Measurements from ENCODE around the gene CCDC28B. TPM values are rescaled to one million over a fixed set of nuclear protein-coding genes. Genes with fewer than 3 reads are reported as not detected.

Gene CCDC28B
- total and polyA plus RNA-seq, 2 of the 13 experiments (the other 11 are each of a cell fraction or from before 2014, with no cell fraction given) = 2.6 to 3.5 TPM

DNA sequence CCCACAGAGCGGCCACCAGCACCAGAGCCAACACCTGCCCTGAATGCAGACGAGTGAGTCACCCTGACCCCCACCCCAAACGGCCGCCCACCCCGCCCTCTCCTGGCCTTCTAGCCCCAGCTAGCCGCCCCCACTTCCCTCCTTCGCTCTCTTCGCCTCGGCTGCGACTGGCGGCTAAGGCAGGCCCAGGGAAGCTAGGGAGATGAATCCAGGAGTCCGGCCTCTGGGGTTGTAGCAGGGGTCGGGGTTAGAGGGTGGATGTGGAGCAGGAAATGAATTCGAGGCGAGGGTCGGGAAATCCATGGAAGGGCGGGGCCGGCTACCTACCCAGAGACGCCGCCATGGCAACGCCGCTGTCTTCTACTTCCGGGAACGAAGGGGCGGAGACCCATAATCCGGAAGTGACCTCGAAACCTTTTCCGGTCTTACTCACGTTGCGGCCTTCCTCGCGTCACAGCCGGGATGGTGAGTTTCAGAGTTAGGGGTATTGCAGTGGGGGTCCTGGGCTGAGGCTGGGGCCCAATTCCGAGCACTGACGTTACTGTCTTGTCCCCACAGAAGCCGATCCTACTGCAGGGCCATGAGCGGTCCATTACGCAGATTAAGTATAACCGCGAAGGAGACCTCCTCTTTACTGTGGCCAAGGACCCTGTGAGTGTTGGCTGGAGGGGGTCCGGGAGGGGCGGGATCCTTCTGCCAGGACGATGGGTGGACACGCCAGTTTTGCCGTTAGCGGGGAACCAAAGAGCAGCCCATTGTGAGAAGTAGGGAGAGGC lies 21.8 kb downstream of the CCDC28B start, which contains the start of the genes EIF3I and TMEM234 (continued):
- TF ChIP-seq ZFP1 (CRISPR knock-in tag; IDR thresholded peaks at IDR 0.05) = no peak
- peak; percentile 89 for TF ChIP-seq POLR2G (IDR thresholded peaks at IDR 0.05; ENCODE audit: low read depth, low read length)
- TF ChIP-seq MEIS1 (CRISPR knock-in tag; IDR thresholded peaks at IDR 0.05; ENCODE audit: borderline replicate concordance) = 0 out of 2 replicates have a peak, but pooled peaks have one; percentile 26
- TF ChIP-seq ZNF275 (CRISPR knock-in tag; IDR thresholded peaks at IDR 0.05; ENCODE audit: borderline replicate concordance) = 0 out of 2 replicates have a peak, but pooled peaks have one; percentile 37
- TF ChIP-seq KLF15 (CRISPR knock-in tag; IDR thresholded peaks at IDR 0.05; ENCODE audit: borderline replicate concordance) = 0 out of 2 replicates have a peak, but pooled peaks have one; percentile 50
- TF ChIP-seq PTBP1 (IDR thresholded peaks at IDR 0.05; ENCODE audit: low read depth, low read length, poor library complexity, severe bottlenecking) = no peak
- TF ChIP-seq KIAA2018 (CRISPR knock-in tag; IDR thresholded peaks at IDR 0.05; ENCODE audit: borderline replicate concordance) = no peak
- 0 out of 2 replicates have a peak, but pooled peaks have one; percentile 18 for TF ChIP-seq HCFC1 (IDR thresholded peaks at IDR 0.05; ENCODE audit: low read depth, low read length)
- TF ChIP-seq, protein P1, sequence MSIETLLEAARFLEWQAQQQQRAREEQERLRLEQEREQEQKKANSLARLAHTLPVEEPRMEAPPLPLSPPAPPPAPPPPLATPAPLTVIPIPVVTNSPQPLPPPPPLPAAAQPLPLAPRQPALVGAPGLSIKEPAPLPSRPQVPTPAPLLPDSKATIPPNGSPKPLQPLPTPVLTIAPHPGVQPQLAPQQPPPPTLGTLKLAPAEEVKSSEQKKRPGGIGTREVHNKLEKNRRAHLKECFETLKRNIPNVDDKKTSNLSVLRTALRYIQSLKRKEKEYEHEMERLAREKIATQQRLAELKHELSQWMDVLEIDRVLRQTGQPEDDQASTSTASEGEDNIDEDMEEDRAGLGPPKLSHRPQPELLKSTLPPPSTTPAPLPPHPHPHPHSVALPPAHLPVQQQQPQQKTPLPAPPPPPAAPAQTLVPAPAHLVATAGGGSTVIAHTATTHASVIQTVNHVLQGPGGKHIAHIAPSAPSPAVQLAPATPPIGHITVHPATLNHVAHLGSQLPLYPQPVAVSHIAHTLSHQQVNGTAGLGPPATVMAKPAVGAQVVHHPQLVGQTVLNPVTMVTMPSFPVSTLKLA (IDR thresholded peaks at IDR 0.05) = peak; percentile 43
- peak; percentile 44; the same call in 1 of the 2 replicates for TF ChIP-seq ZIK1 (CRISPR knock-in tag; IDR thresholded peaks at IDR 0.05; ENCODE audit: borderline replicate concordance, low read depth)
- TF ChIP-seq ZNF281 (CRISPR knock-in tag; IDR thresholded peaks at IDR 0.05; ENCODE audit: borderline replicate concordance) = 0 out of 2 replicates have a peak, but pooled peaks have one; percentile 5
- TF ChIP-seq EP300 (IDR thresholded peaks at IDR 0.05; ENCODE audit: low read depth in 2 of 2, low read length in 2 of 2) = no peak
- TF ChIP-seq EP300 (CRISPR knock-in tag; IDR thresholded peaks at IDR 0.05; ENCODE audit: borderline replicate concordance) = no peak
